Suprapubic skin (tissue), 4 donors: ENCODE data around the gene ARHGAP12. TPM values are rescaled to one million over a fixed set of nuclear protein-coding genes. Genes with fewer than 3 reads are reported as not detected.

Experiments
- DNase-seq, 2 donors: peaks; one replicate each; pipeline ENCODE4 v3.0.0-alpha.2; 2019; ENCODE audit warnings: low spot score in 2 of 2
- H3K27ac ChIP-seq: fragments of 200-600 bp; sonication (generic); one replicate; pipeline ENCODE4 v1.5.1; 2019
- H3K27me3 ChIP-seq: fragments of 200-600 bp; sonication (generic); one replicate; pipeline ENCODE4 v1.5.1; 2019
- H3K36me3 ChIP-seq: fragments of 200-600 bp; sonication (generic); one replicate; pipeline ENCODE4 v1.5.1; 2019
- H3K4me1 ChIP-seq: fragments of 200-600 bp; sonication (generic); one replicate; pipeline ENCODE4 v1.5.1; 2019
- H3K4me3 ChIP-seq: fragments of 200-600 bp; sonication (generic); one replicate; pipeline ENCODE4 v1.5.1; 2019; ENCODE audit warnings: mild to moderate bottlenecking
- H3K9me3 ChIP-seq: fragments of 200-600 bp; sonication (generic); one replicate; pipeline ENCODE4 v1.5.1; 2019
- EP300 ChIP-seq: sonication (generic); formaldehyde crosslinking; IDR thresholded peaks from one replicate; pipeline ENCODE4 v1.6.1; 2017; ENCODE audit warnings: antibody characterized with exemption
- POLR2A ChIP-seq, 2 donors: fragments of 450-650 bp; IDR thresholded peaks; one replicate each; pipeline ENCODE4 v1.6.1; 2017; ENCODE audit warnings: antibody characterized with exemption in 2 of 2, mild to moderate bottlenecking in 2 of 2, moderate library complexity in 2 of 2
- POLR2AphosphoS5 ChIP-seq, 3 donors: sonication (generic); formaldehyde crosslinking; IDR thresholded peaks; one replicate each; pipeline ENCODE4 v1.6.1; 2017; ENCODE audit warnings: antibody characterized with exemption in 3 of 3
- WGBS: methylation state at CpG from one replicate; pipeline ENCODE4 v1.1.5; 2018; 5-methylcytosine and 5-hydroxymethylcytosine counted together
- total RNA-seq, 4 donors: library from RNA; depleted of rRNA; stranded (reverse); fragments of >200 nt; gene quantifications; one replicate each; pipeline ENCODE4 v1.1.0, GENCODE V29; 2016
- TF ChIP-seq, protein P1 (sequence below), 2 donors: fragments of 200-600 bp in 1 of 2; fragments of 450-650 bp in 1 of 2; sonication (generic) in 1 of 2; IDR thresholded peaks; one replicate each; pipeline ENCODE4 v1.5.1; 2016 to 2019; ENCODE audit warnings: antibody characterized with exemption in 2 of 2, mild to moderate bottlenecking in 1 of 2, moderate library complexity in 1 of 2

ARHGAP12 gene
- total RNA-seq, 4 donors from 2014 or later, result 25.7 to 64.5 (median 39.5) TPM

DNA sequence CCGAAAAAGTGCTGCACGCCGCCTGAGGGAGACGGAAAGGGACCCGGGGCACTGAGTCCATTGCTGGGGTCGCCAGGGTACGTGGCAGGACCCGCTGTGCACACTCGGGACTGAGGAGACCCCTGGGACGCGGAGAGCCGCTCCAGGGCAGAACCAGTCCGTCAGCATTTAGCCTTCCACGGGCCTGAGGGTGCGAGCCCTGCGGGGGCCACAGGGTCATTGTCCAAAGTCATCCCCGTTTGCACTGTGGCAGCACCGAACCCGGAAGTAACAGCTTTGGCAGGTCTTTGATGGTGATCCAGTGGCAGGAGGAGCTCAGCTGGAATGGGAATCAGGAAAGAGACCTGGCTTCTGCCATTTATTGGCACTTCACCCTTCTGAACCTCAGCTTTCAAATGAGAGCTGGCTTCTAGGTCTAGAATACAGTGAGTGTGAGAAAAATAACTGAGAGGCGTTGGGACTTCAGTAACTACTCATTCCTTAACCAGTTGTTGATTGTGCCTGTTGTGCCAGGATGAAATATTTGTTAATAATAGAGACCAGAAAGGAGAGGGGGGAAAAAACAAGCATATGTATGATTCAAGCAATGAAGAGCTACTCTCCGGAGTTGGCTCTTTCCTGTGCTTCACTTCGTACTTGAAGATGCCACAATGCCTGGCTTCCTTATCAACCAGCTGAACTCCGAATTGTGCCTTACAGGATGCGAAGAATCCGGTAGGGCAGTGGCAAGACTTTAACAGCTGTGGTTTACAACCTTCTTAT lies 811 bp upstream of the ARHGAP12 start:
- no peaks in the 10 kb centered on the region for H3K27me3 ChIP-seq
- TF ChIP-seq, protein P1, sequence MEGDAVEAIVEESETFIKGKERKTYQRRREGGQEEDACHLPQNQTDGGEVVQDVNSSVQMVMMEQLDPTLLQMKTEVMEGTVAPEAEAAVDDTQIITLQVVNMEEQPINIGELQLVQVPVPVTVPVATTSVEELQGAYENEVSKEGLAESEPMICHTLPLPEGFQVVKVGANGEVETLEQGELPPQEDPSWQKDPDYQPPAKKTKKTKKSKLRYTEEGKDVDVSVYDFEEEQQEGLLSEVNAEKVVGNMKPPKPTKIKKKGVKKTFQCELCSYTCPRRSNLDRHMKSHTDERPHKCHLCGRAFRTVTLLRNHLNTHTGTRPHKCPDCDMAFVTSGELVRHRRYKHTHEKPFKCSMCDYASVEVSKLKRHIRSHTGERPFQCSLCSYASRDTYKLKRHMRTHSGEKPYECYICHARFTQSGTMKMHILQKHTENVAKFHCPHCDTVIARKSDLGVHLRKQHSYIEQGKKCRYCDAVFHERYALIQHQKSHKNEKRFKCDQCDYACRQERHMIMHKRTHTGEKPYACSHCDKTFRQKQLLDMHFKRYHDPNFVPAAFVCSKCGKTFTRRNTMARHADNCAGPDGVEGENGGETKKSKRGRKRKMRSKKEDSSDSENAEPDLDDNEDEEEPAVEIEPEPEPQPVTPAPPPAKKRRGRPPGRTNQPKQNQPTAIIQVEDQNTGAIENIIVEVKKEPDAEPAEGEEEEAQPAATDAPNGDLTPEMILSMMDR (IDR thresholded peaks at IDR 0.05), result no peak
- TF ChIP-seq POLR2A (IDR thresholded peaks at IDR 0.05) (no peak), EP300 (no peak), POLR2AphosphoS5 (IDR thresholded peaks at IDR 0.05) (no peak)
- peak; percentile 82 to 86 for DNase-seq
- H3K4me3 ChIP-seq, result peak overlapping the region; percentile 85
- no peaks in the 10 kb centered on the region for H3K9me3 ChIP-seq
- H3K4me1 ChIP-seq, result peaks cover 34% of the 10 kb centered on the region
- H3K36me3 ChIP-seq, result no peaks in the 10 kb centered on the region
- under 1% methylated on average over 15 of the region's 25 CpGs for WGBS
- H3K27ac ChIP-seq, result peak overlapping the region; percentile 97

DNA sequence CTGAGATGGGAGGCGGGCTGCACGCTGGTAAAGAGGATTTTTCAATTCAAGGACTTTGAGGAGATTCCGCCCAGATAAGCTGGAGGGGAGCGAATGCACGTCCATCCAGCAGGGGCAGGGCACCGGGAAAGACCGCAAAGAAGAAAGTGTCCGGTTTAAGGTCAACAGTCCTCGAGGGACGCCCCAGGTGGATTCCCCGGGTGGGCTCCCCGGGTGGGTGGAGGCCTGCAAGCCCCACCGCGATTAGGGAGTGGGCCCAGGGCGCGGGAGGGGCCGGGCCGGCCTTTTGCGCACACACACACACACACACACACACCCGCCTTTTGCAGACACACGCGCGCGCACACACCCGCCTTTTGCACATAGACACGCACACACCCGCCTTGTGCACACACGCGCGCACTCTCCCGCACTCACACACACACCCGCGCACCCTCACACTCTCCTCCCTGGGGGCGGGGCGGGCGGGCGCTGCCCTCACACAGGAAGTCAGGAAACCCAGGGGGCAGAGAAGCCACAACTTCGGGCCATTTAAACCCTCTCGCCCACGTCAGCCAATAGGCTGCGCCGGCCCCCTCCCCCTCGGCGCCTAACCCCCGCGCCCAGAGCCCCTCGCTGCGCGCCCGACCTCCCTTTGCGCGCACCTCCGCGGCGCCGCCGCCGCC lies 615 bp downstream of the ARHGAP12 start:
- 0% methylated on average over 21 of the region's 58 CpGs for WGBS
- Histone ChIP-seq H3K9me3 (no peaks in the 10 kb centered on the region), H3K27me3 (no peaks in the 10 kb centered on the region), H3K4me1 (peaks cover 34% of the 10 kb centered on the region), H3K4me3 (peak overlapping the region; percentile 85), H3K27ac (peak overlapping the region; percentile 97), H3K36me3 (no peaks in the 10 kb centered on the region)
- DNase-seq, result peak; percentile 76 to 81
- TF ChIP-seq, protein P1 (IDR thresholded peaks at IDR 0.05), result peak; percentile 16 to 32
- no peak for TF ChIP-seq POLR2A (IDR thresholded peaks at IDR 0.05)

DNA sequence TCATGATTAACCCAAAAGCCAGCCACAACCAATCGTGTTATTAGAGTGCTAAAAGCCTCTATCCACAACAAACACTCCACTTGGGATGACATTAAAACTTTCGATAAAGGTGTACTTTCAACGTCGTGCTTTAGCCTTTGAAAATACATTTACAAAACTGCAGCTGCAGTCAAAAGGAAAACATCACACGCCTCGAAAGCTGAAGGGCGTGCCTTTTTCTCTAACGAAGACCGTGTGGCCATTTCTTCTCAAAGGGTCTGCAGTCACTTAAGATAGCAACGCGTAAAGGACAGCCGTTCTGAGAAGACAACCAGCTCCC lies 1.1 kb downstream of the ARHGAP12 start:
- TF ChIP-seq EP300, result no peak
- TF ChIP-seq, protein P1 (IDR thresholded peaks at IDR 0.05), result no peak
- TF ChIP-seq POLR2AphosphoS5 (IDR thresholded peaks at IDR 0.05), result no peak
- TF ChIP-seq POLR2A (IDR thresholded peaks at IDR 0.05), result no peak
- Histone ChIP-seq H3K4me3 (peak overlapping the region; percentile 85), H3K9me3 (no peaks in the 10 kb centered on the region), H3K36me3 (no peaks in the 10 kb centered on the region), H3K27me3 (no peaks in the 10 kb centered on the region), H3K4me1 (peaks cover 34% of the 10 kb centered on the region), H3K27ac (peak overlapping the region; percentile 97)
- DNase-seq, result no peak
- under 1% methylated on average over 12 of the region's 12 CpGs for WGBS

DNA sequence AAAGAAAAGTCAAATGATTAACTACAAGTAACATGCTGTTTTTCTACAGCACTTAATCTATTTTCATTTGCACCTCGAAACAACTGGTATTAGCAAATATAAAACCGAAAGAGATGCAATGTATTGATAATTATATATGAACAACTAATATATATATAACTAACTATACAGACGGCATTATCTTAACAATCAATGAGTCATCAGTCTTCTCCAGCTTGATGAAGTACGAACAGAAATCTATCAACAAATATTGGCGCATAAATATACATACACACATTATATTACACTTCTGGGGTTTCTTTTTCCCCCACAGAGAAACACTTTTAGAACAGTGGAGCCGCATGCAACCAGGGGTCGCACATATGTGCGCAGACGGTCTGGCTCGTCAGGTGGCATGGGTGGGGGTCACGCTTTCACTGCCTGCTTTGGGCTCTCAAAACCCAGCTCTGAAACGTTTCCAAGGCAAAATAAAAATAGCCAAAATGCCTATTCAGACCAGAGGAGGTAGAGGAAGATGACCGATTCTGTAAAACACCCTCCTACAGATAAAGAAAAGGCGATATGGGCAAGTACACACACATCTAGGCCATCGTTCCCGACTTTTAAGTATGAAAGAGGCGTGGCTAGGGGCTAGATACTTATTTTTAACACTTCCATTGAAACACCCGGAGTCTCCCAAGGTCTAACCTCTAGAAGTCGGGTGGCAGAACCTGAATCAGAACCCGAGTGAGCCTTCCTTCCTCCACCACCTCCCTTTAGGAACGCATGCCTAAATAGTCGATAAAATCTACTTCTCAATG lies 1.7 kb downstream of the ARHGAP12 start:
- Histone ChIP-seq H3K9me3 (no peaks in the 10 kb centered on the region), H3K4me3 (peak overlapping the region; percentile 85), H3K36me3 (no peaks in the 10 kb centered on the region), H3K4me1 (peaks cover 34% of the 10 kb centered on the region), H3K27me3 (no peaks in the 10 kb centered on the region), H3K27ac (peak overlapping the region; percentile 97)
- DNase-seq, result no peak
- 15% methylated on average over 22 of the region's 22 CpGs for WGBS
- TF ChIP-seq POLR2A (IDR thresholded peaks at IDR 0.05) (no peak), POLR2AphosphoS5 (IDR thresholded peaks at IDR 0.05) (no peak), EP300 (no peak)

DNA sequence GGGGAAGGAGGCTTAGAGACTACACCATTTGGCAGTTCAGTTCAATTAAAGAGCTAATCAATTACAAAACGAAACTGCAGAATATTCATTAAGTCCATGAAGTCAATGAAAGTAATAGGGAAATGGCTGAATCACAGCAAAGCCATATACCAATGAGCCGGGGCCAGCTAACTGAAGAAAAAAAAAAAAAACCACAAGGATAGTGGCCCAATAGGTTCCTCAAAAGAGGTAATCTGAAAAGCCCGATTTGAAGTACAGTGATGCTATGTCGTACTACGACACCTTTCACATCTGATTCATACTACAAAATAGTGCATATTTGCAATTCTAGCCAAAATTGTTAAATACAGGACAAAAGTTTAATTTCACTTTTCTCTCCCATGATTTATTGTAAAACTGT lies 2.5 kb downstream of the ARHGAP12 start:
- Histone ChIP-seq H3K36me3 (no peaks in the 10 kb centered on the region), H3K9me3 (no peaks in the 10 kb centered on the region), H3K4me3 (peak overlapping the region; percentile 85), H3K4me1 (peaks cover 36% of the 10 kb centered on the region), H3K27ac (no peak overlapping the region), H3K27me3 (no peaks in the 10 kb centered on the region)
- TF ChIP-seq EP300 (no peak), POLR2A (IDR thresholded peaks at IDR 0.05) (no peak), POLR2AphosphoS5 (IDR thresholded peaks at IDR 0.05) (no peak)
- TF ChIP-seq, protein P1 (IDR thresholded peaks at IDR 0.05), result no peak
- DNase-seq, result no peak
- 41% methylated on average over 5 of the region's 5 CpGs for WGBS
